BLaER1 treated with 17β-estradiol and CSF1 and Interleukin-3, amounts not matched to agents 10 nM and 100 nM (cell line): ENCODE measurements around the gene JAG1.
"Not testable (repeated sequence)": the region's sequence is repeated elsewhere in the genome, so short reads cannot be mapped to it uniquely, and the experiment has no call there.

Experiments
- H3K27ac ChIP-seq, 11 experiments: shearing (Covaris generic); formaldehyde crosslinking; 2 replicates each; pipeline ENCODE4 v1.8.1; 2022
- H3K27me3 ChIP-seq, 11 experiments: shearing (Covaris generic); formaldehyde crosslinking; 2 replicates each; pipeline ENCODE4 v1.8.1; 2022
- H3K36me3 ChIP-seq, 11 experiments: shearing (Covaris generic); formaldehyde crosslinking; 2 replicates each; pipeline ENCODE4 v1.8.1; 2022
- H3K4me1 ChIP-seq, 10 experiments: shearing (Covaris generic); formaldehyde crosslinking; 2 replicates each; pipeline ENCODE4 v1.8.1; 2022
- H3K4me2 ChIP-seq, 11 experiments: shearing (Covaris generic); formaldehyde crosslinking; 2 replicates each; pipeline ENCODE4 v1.8.1; 2022
- H3K4me3 ChIP-seq, 10 experiments: shearing (Covaris generic); formaldehyde crosslinking; 2 replicates each; pipeline ENCODE4 v1.8.1; 2022
- H3K9ac ChIP-seq, 11 experiments: shearing (Covaris generic); formaldehyde crosslinking; 2 replicates each; pipeline ENCODE4 v1.8.1; 2022
- H3K9me3 ChIP-seq, 11 experiments: shearing (Covaris generic); formaldehyde crosslinking; replicated peaks in 1 of 11; 2 replicates each; pipeline ENCODE4 v1.8.1; 2022
- H4K20me1 ChIP-seq, 11 experiments: shearing (Covaris generic); formaldehyde crosslinking; 2 replicates each; pipeline ENCODE4 v1.8.1; 2022
- Cebpa-rat ChIP-seq, 11 experiments: shearing (Covaris generic); IDR thresholded peaks; 2 replicates each; pipeline ENCODE4 v1.8.1; 2022

The JAG1 gene

DNA sequence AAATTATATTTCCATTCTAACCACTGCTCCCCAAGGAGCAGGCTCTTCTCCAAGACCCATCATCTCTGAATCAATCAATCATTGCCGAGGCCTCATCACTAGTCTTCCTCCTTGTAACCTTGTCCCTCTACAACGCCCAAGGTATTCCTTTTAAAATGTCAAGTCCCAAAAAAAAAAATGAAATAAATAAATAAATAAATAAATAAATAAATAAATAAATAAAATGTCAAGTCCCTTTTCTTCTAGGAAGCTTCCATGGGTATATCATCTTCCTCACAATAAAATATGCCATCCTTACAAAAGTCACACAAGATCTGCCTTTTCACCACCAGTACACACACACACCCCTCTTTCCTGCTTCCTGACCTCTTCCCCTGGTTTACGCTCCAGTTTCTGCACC is 57.6 kb downstream of the JAG1 start:
- Histone ChIP-seq H3K9ac (no peak overlapping the region), H3K4me2 (no peak overlapping the region), H4K20me1 (no peaks in the 10 kb centered on the region), H3K36me3 (peaks cover 0 to 10% (median 0%) of the 10 kb centered on the region in 11 experiments; a peak in 6 of 22 replicates), H3K9me3 (no peaks in the 10 kb centered on the region), H3K4me1 (no peaks in the 10 kb centered on the region; a peak in 1 of 20 replicates), H3K27ac (no peak overlapping the region), H3K4me3 (no peak overlapping the region), H3K27me3 (no peaks in the 10 kb centered on the region)
- TF ChIP-seq Cebpa-rat (IDR thresholded peaks at IDR 0.05), result no peak

DNA sequence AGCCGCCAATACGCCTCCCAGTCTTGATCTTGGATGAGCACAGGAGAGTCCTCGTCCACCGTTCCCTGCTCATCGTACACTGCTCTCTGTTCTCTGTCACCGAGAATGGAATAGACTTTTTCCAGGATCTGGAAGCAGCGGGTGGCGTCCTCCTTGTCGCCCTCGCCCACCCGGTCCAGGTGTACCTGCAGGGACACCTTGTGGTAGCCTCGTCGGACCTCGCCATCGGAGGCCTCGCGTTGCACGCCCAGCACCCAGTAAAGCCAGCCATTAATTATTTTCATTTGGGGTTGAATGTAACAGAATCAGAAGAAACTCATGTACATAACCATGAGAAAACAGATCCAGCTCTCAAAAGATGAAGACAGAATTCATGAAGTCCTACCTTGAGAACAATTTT is 59.9 kb downstream of the JAG1 start:
- Histone ChIP-seq H3K4me1 (peaks cover 0 to 8% (median 0%) of the 10 kb centered on the region in 10 experiments; a peak in 2 of 20 replicates), H3K4me2 (no peak overlapping the region), H3K36me3 (peaks cover 0 to 13% (median 3%) of the 10 kb centered on the region in 11 experiments; a peak in 7 of 22 replicates), H4K20me1 (no peaks in the 10 kb centered on the region), H3K9ac (no peak overlapping the region), H3K4me3 (no peak overlapping the region), H3K27ac (no peak overlapping the region), H3K9me3 (no peaks in the 10 kb centered on the region), H3K27me3 (no peaks in the 10 kb centered on the region)
- no peak for TF ChIP-seq Cebpa-rat (IDR thresholded peaks at IDR 0.05)

DNA sequence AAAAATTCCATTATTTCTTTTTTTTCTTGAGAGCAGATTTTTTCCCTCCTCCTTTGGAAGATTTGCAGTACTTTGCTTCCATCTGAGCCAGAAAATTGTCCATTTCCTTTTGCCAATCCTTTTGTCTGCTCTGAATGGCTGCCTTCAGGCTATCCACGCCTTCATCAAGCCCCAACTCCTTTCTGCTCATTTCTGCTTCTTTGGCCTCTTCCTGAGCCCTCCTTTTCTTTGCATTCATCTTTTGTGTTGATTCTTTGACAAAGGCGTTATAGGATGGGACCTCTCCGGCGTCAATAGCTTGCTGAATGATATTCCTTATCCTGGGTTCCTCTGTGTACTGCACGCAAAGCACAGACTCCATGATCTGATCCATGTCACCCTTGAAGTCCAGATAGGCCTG is 60.4 kb downstream of the JAG1 start:
- not testable (repeated sequence) for H3K27ac ChIP-seq, H3K4me3 ChIP-seq, H3K4me2 ChIP-seq, H3K9ac ChIP-seq, H3K9me3 ChIP-seq, H3K27me3 ChIP-seq, H3K4me1 ChIP-seq, H4K20me1 ChIP-seq
- peaks cover 0 to 16% (median 3%) of the 10 kb centered on the region in 11 experiments; a peak in 7 of 22 replicates for H3K36me3 ChIP-seq

DNA sequence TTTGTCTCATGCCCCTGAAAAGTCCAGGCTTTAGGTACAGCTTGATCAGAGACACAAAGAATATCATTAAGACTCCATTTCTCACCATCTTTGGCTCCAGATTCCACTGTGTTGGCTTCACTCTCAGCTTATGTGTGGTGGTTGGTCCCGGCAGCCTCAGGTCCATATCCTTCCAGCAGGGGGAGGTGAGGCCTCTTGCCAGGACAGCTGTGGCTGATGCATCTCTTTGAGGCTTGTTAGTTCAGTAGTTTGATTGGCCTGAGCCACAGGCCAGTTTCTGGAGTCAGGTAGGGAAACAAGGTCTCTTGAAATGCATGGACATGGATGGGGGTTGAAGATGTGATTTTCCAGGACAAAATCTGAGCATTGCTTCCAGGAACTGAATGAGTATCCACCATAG is 62.4 kb downstream of the JAG1 start:
- no peak overlapping the region for H3K4me3 ChIP-seq
- H3K9me3 ChIP-seq, result no peaks in the 10 kb centered on the region
- no peak overlapping the region for H3K27ac ChIP-seq
- TF ChIP-seq Cebpa-rat (IDR thresholded peaks at IDR 0.05), result no peak
- H3K27me3 ChIP-seq, result no peaks in the 10 kb centered on the region
- H3K9ac ChIP-seq, result no peak overlapping the region
- H3K4me2 ChIP-seq, result no peak overlapping the region
- peaks cover 0 to 16% (median 9%) of the 10 kb centered on the region in 11 experiments; a peak in 9 of 22 replicates for H3K36me3 ChIP-seq
- peaks cover 0 to 8% (median 0%) of the 10 kb centered on the region in 10 experiments; a peak in 2 of 20 replicates for H3K4me1 ChIP-seq
- no peaks in the 10 kb centered on the region for H4K20me1 ChIP-seq

DNA sequence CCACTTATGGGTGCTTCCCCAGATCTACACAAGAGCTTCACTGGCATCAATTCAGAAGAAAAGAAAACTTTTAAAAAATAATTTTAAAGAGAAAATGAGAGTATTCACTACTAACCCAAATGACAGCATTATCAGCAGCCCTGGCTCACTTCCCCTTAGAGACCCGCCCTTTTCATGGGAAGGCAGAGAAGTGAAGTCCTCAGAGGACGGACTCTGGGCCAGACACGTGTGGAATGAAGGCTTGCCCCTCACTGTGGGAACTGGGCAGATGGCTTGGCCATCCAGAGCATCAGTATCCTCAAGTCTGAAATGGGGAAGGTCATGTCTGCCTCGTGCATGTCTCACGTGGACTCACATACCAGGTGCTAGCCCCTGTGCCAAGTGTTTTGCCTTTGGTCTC is 63.5 kb downstream of the JAG1 start:
- no peak for TF ChIP-seq Cebpa-rat (IDR thresholded peaks at IDR 0.05)
- H3K27ac ChIP-seq, result no peak overlapping the region

DNA sequence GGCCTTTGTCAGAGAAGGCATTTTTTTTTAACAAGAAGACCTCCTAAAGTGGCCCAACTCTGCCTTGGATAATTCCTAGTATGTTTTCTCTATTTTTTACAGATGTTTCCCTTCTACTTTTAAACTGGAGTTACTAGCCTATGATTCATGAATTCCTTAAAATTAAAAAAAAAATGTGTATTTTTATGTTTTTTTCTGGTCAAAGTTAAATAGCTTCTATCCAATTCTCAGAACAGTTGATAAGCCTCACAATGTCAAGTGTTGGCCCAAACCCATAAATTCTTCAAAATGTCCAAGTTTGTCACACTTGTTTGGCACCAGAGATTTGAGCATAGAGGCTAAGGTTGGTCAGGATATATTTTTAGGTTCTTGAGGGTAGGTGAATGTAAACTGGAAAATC is 64.0 kb downstream of the JAG1 start:
- Histone ChIP-seq H4K20me1 (no peaks in the 10 kb centered on the region), H3K9me3 (no peaks in the 10 kb centered on the region), H3K4me3 (no peak overlapping the region), H3K9ac (no peak overlapping the region), H3K27ac (no peak overlapping the region), H3K36me3 (peaks cover 0 to 17% (median 9%) of the 10 kb centered on the region in 11 experiments; a peak in 10 of 22 replicates), H3K4me1 (peaks cover 0 to 8% (median 0%) of the 10 kb centered on the region in 10 experiments; a peak in 6 of 20 replicates), H3K27me3 (no peaks in the 10 kb centered on the region), H3K4me2 (peak overlapping the region in 1 of 11 experiments; percentile 21; a peak in 1 of 22 replicates)
- TF ChIP-seq Cebpa-rat (IDR thresholded peaks at IDR 0.05), result no peak

More for the DNA sequence above, 63.5 kb downstream of the JAG1 start:
- no peaks in the 10 kb centered on the region for H4K20me1 ChIP-seq
- peaks cover 0 to 16% (median 9%) of the 10 kb centered on the region in 11 experiments; a peak in 9 of 22 replicates for H3K36me3 ChIP-seq
- peak overlapping the region in 1 of 11 experiments; percentile 21; a peak in 1 of 22 replicates for H3K4me2 ChIP-seq
- H3K4me1 ChIP-seq, result peaks cover 0 to 8% (median 0%) of the 10 kb centered on the region in 10 experiments; a peak in 6 of 20 replicates
- H3K9ac ChIP-seq, result no peak overlapping the region
- no peaks in the 10 kb centered on the region for H3K27me3 ChIP-seq
- no peak overlapping the region for H3K4me3 ChIP-seq
- no peaks in the 10 kb centered on the region for H3K9me3 ChIP-seq

DNA sequence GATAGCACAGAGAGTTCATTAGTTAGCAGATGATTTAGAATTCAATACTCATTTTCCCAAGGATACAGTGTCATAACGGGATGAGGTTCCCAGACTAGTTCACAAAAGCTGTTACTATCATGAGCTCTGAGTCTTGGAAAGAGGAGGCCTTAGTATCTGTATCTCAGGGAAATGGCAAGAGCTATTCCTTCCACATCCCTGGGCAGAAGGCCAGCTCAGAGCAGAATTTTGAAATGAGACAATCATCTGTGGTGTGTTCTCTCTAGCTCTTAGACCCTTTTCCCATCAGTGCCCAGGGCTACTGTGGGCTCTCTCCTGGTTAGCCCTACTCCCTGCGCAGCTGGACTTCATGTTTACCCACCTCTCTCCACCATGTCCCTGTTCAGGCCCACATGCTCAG is 64.5 kb downstream of the JAG1 start:
- Histone ChIP-seq H3K9me3 (no peaks in the 10 kb centered on the region), H4K20me1 (no peaks in the 10 kb centered on the region), H3K4me1 (peaks cover 0 to 8% (median 0%) of the 10 kb centered on the region in 10 experiments; a peak in 6 of 20 replicates), H3K4me2 (no peak overlapping the region), H3K36me3 (peaks cover 0 to 22% (median 9%) of the 10 kb centered on the region in 11 experiments; a peak in 11 of 22 replicates), H3K4me3 (no peak overlapping the region), H3K27ac (no peak overlapping the region), H3K9ac (no peak overlapping the region), H3K27me3 (no peaks in the 10 kb centered on the region)
- TF ChIP-seq Cebpa-rat (IDR thresholded peaks at IDR 0.05), result no peak

DNA sequence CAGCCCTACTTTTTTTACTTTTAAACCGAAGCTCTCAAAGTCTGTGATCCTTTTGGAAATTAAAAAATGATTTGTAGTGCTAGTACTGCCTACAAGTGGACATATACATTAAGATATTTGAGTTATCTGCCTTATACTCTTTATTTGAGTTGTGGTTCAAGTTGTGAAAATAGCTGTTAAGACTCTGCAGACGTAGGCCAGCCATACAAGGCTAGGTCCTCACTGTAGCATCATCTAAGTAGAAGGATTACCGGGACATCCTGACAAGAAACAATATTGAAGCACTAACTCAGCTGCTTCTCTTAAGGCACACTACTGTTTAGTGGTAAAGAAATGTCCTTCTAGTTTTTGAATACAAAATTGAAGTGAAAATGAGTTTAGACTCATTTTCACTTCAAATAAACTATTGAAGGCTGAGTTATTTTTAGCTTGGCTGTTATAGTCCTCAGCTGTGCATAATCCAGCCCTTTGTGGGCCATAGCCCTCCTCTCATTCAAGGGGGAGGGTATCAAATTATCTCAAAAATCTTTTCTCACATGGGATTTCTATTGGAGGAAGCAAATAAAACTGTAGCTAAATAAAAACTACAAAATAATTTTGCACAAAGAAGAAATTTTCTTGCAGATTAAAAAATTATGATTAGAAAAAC is 68.1 kb downstream of the JAG1 start:
- no peaks in the 10 kb centered on the region for H3K9me3 ChIP-seq
- no peaks in the 10 kb centered on the region for H4K20me1 ChIP-seq
- H3K4me2 ChIP-seq, result peak overlapping the region in 1 of 11 experiments; percentile 27; a peak in 3 of 22 replicates
- peaks cover 0 to 8% (median 0%) of the 10 kb centered on the region in 10 experiments; a peak in 6 of 20 replicates for H3K4me1 ChIP-seq
- H3K36me3 ChIP-seq, result peaks cover 0 to 42% (median 26%) of the 10 kb centered on the region in 11 experiments; a peak in 12 of 22 replicates
- no peak overlapping the region for H3K27ac ChIP-seq
- no peak overlapping the region for H3K9ac ChIP-seq
- H3K27me3 ChIP-seq, result no peaks in the 10 kb centered on the region
- TF ChIP-seq Cebpa-rat (IDR thresholded peaks at IDR 0.05), result no peak
- H3K4me3 ChIP-seq, result no peak overlapping the region

DNA sequence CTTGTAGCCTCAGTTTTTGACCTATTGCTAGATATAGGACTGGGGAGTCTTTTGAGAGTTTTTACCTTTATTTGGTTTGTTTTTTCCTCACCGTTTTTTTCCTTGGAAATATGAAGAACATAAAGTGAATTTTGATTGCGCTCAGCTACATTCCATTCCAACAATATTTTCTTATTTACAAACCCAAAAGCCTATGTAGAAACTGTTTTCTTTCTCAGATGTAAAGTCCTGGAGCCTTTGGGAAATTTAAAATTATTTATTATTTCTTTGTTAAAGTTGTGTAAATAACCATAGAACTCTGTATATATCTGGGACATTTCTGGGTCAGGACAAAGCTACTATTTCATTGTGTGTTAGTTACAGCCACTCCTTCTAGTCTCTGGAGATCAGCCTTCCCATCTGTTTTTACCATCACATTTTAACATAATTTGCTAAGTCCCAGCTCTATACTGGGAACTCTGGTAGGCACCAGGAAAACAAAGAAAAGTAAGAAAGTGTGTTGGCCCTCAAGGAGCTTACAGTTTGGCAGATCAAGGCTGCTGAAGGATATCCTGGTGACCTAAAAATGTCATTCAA is 68.8 kb downstream of the JAG1 start:
- Histone ChIP-seq H3K9ac (no peak overlapping the region), H3K4me1 (peaks cover 0 to 7% (median 0%) of the 10 kb centered on the region in 10 experiments; a peak in 6 of 20 replicates), H4K20me1 (no peaks in the 10 kb centered on the region), H3K4me2 (no peak overlapping the region), H3K36me3 (peaks cover 0 to 45% (median 24%) of the 10 kb centered on the region in 11 experiments; a peak in 12 of 22 replicates), H3K27ac (no peak overlapping the region), H3K4me3 (no peak overlapping the region), H3K27me3 (no peaks in the 10 kb centered on the region), H3K9me3 (no peaks in the 10 kb centered on the region)
- TF ChIP-seq Cebpa-rat (IDR thresholded peaks at IDR 0.05), result no peak
